Measurements from ENCODE around the gene FAAH2.

DNA sequence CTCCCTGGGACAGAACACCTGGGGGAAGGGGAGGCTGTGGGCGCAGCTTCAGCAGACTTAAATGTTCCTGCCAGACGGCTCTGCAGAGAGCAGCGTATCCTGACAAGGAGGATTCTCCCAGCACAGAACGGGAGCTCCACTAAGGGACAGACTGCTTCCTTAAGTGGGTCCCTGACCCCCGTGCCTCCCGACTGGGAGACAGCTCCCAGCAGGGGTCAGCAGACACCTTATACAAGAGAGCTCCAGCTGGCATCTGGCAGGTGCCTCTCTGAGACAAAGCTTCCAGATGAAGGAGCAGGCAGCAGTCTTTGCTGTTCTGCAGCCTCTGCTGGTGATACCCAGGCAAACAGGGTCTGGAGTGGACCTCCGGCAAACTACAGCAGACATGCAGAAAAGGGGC lies 44.5 kb upstream of the FAAH2 start:
- TF ChIP-seq, protein P1, sequence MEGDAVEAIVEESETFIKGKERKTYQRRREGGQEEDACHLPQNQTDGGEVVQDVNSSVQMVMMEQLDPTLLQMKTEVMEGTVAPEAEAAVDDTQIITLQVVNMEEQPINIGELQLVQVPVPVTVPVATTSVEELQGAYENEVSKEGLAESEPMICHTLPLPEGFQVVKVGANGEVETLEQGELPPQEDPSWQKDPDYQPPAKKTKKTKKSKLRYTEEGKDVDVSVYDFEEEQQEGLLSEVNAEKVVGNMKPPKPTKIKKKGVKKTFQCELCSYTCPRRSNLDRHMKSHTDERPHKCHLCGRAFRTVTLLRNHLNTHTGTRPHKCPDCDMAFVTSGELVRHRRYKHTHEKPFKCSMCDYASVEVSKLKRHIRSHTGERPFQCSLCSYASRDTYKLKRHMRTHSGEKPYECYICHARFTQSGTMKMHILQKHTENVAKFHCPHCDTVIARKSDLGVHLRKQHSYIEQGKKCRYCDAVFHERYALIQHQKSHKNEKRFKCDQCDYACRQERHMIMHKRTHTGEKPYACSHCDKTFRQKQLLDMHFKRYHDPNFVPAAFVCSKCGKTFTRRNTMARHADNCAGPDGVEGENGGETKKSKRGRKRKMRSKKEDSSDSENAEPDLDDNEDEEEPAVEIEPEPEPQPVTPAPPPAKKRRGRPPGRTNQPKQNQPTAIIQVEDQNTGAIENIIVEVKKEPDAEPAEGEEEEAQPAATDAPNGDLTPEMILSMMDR (IDR thresholded peaks at IDR 0.05) = no peak
- no peak for TF ChIP-seq POLR2A (IDR thresholded peaks at IDR 0.05)

All from uterus (tissue), 2 donors.